Body of pancreas (tissue), 4 donors: ENCODE measurements around the gene ATP10D. TPM values are rescaled to one million over a fixed set of nuclear protein-coding genes. Genes with fewer than 3 reads are reported as not detected.

Experiments
- ATAC-seq: fragments of 150-250 bp; one replicate; pipeline ENCODE4 v1.9.1; 2016
- DNase-seq, 4 donors: peaks; one replicate each; pipeline ENCODE4 v3.0.0-alpha.2; 2019
- H3K27ac ChIP-seq, 4 donors: fragments of 200-600 bp; sonication (generic); 1 replicate in 3 of 4; 2 replicates in 1 of 4; pipeline versions ENCODE4 v1.5.1 to v1.6.1; 2016 to 2019; ENCODE audit warnings: mild to moderate bottlenecking in 1 of 4, mixed read lengths in 1 of 4, moderate library complexity in 1 of 4
- H3K27me3 ChIP-seq, 2 donors: fragments of 200-600 bp; sonication (generic); one replicate each; pipeline ENCODE4 v1.6.0; 2016; ENCODE audit warnings: mild to moderate bottlenecking in 1 of 2
- H3K36me3 ChIP-seq, 2 donors: fragments of 200-600 bp; sonication (generic); replicated peaks in 1 of 2; 2 replicates each; pipeline ENCODE4 v1.5.1; 2016; ENCODE audit warnings: low read depth in 2 of 2; ENCODE audit not compliant: insufficient read depth in 1 of 2
- H3K4me1 ChIP-seq: fragments of 200-600 bp; sonication (generic); one replicate; pipeline ENCODE4 v1.6.0; 2016
- H3K4me3 ChIP-seq, 2 donors: fragments of 200-600 bp; sonication (generic); 1 replicate in 1 of 2; 2 replicates in 1 of 2; pipeline ENCODE4 v1.5.1; 2016 to 2019
- H3K9me3 ChIP-seq, 3 donors: fragments of 200-600 bp; sonication (generic); 1 replicate in 2 of 3; 2 replicates in 1 of 3; pipeline ENCODE4 v1.5.1; 2016
- CTCF ChIP-seq, 7 experiments: fragments of 450-650 bp in 4 of 7; fragments of 200-600 bp in 3 of 7; sonication (generic) in 3 of 7; IDR thresholded peaks; one replicate each; pipeline ENCODE4 v1.5.1; 2016 to 2019; ENCODE audit warnings: antibody characterized with exemption in 7 of 7
- POLR2A ChIP-seq, 3 donors: fragments of 450-650 bp; IDR thresholded peaks; one replicate each; pipeline ENCODE4 v1.6.1; 2016; ENCODE audit warnings: antibody characterized with exemption in 3 of 3, mild to moderate bottlenecking in 2 of 3
- WGBS, 2 donors: methylation state at CpG; one replicate each; pipeline ENCODE4 v1.1.5; 2017; 5-methylcytosine and 5-hydroxymethylcytosine counted together
- intact Hi-C: fragments of 100-400 bp; cut with DNase I; formaldehyde crosslinking; loops from one replicate; pipeline ENCODE4 v1.15.1; 2023
- total RNA-seq, 2 donors: library from RNA; depleted of rRNA; stranded (reverse); fragments of >200 nt; gene quantifications; one replicate each; pipeline ENCODE4 v1.1.0, GENCODE V29; 2016

The ATP10D gene
- total RNA-seq, 2 donors from 2014 or later: 12.5 to 24.4 TPM

- Histone ChIP-seq H3K9me3 (no peaks in the 10 kb centered on the region), H3K27me3 (no peaks in the 10 kb centered on the region), H3K4me1 (no peaks in the 10 kb centered on the region), H3K36me3 (no peaks in the 10 kb centered on the region), H3K27ac (no peak overlapping the region), H3K4me3 (no peak overlapping the region)
- 76 to 90% methylated on average over 3 of the region's 3 CpGs for WGBS, 2 donors
- intact Hi-C loops: no loop called here
- no peak for ATAC-seq
- no peak for DNase-seq
- no peak for TF ChIP-seq CTCF (IDR thresholded peaks at IDR 0.05)
- TF ChIP-seq POLR2A (IDR thresholded peaks at IDR 0.05): no peak
These were observed 154.5 kb downstream of the ATP10D start for GRCh38 chr4:47639531-47639930.

GRCh38 chr4:47640911-47641310 lies 155.8 kb downstream of the ATP10D start:
- no peaks in the 10 kb centered on the region for H3K36me3 ChIP-seq
- no peak for ATAC-seq
- H3K27ac ChIP-seq: no peak overlapping the region
- no peak for DNase-seq
- no peaks in the 10 kb centered on the region for H3K27me3 ChIP-seq
- H3K4me3 ChIP-seq: no peak overlapping the region
- TF ChIP-seq CTCF (IDR thresholded peaks at IDR 0.05) (no peak), POLR2A (IDR thresholded peaks at IDR 0.05) (no peak)
- H3K4me1 ChIP-seq: no peaks in the 10 kb centered on the region
- H3K9me3 ChIP-seq: no peaks in the 10 kb centered on the region
- intact Hi-C loops: no loop called here

- Histone ChIP-seq H3K27me3 (no peaks in the 10 kb centered on the region), H3K4me1 (no peaks in the 10 kb centered on the region), H3K36me3 (no peaks in the 10 kb centered on the region), H3K27ac (no peak overlapping the region), H3K4me3 (no peak overlapping the region), H3K9me3 (no peaks in the 10 kb centered on the region)
- WGBS, 2 donors: 60 to 64% methylated on average over 1 of the region's 1 CpG
- TF ChIP-seq POLR2A (IDR thresholded peaks at IDR 0.05) (no peak), CTCF (IDR thresholded peaks at IDR 0.05) (no peak)
- no peak for DNase-seq
- ATAC-seq: no peak
- intact Hi-C loops: no loop called here
These were observed 156.7 kb downstream of the ATP10D start for GRCh38 chr4:47641755-47642154.

- ATAC-seq (no peak), DNase-seq (no peak)
- Histone ChIP-seq H3K4me1 (no peaks in the 10 kb centered on the region), H3K4me3 (no peak overlapping the region), H3K27ac (no peak overlapping the region), H3K36me3 (no peaks in the 10 kb centered on the region), H3K27me3 (no peaks in the 10 kb centered on the region), H3K9me3 (no peaks in the 10 kb centered on the region)
- intact Hi-C loops: no loop called here
- TF ChIP-seq CTCF (IDR thresholded peaks at IDR 0.05) (no peak), POLR2A (IDR thresholded peaks at IDR 0.05) (no peak)
- 79 to 80% methylated on average over 6 of the region's 6 CpGs for WGBS, 2 donors
These were observed 157.2 kb downstream of the ATP10D start for GRCh38 chr4:47642191-47642830.

Other genes starting within 250 kb of the ATP10D start
- gene COMMD8, start 21.6 kb upstream of the ATP10D start, total RNA-seq: 1 to 10 TPM; 4.6 to 9.9 TPM